Epithelial cell of proximal tubule (primary cell): ENCODE data around the gene MSRB1. TPM values are rescaled to one million over a fixed set of nuclear protein-coding genes. Genes with fewer than 3 reads are reported as not detected.
"Not testable (repeated sequence)": the region's sequence is repeated elsewhere in the genome, so short reads cannot be mapped to it uniquely, and the experiment has no call there.

Experiments
- DNase-seq: peaks from one replicate; pipeline ENCODE4 v3.0.0-alpha.2; 2011; ENCODE audit warnings: low read depth
- H3K4me3 ChIP-seq: 2 replicates; pipeline ENCODE4 v1.5.1; 2011; ENCODE audit warnings: low read depth, mild to moderate bottlenecking, low read length
- total RNA-seq: library from RNA; depleted of rRNA; stranded (reverse); fragments of >200 nt; gene quantifications from 2 replicates; pipeline ENCODE4 v1.2.3, GENCODE V29; 2015
- TF ChIP-seq, protein P1 (sequence below): conservative IDR thresholded peaks from 2 replicates; pipeline ENCODE4 v1.5.1; 2012; ENCODE audit warnings: low read depth, mild to moderate bottlenecking, low read length

The MSRB1 gene
- total RNA-seq, 1 donor from 2014 or later = 8.6 TPM

- TF ChIP-seq, protein P1, sequence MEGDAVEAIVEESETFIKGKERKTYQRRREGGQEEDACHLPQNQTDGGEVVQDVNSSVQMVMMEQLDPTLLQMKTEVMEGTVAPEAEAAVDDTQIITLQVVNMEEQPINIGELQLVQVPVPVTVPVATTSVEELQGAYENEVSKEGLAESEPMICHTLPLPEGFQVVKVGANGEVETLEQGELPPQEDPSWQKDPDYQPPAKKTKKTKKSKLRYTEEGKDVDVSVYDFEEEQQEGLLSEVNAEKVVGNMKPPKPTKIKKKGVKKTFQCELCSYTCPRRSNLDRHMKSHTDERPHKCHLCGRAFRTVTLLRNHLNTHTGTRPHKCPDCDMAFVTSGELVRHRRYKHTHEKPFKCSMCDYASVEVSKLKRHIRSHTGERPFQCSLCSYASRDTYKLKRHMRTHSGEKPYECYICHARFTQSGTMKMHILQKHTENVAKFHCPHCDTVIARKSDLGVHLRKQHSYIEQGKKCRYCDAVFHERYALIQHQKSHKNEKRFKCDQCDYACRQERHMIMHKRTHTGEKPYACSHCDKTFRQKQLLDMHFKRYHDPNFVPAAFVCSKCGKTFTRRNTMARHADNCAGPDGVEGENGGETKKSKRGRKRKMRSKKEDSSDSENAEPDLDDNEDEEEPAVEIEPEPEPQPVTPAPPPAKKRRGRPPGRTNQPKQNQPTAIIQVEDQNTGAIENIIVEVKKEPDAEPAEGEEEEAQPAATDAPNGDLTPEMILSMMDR = peak; percentile 42
- DNase-seq = no peak
- H3K4me3 ChIP-seq = no peak overlapping the region
Measured at GRCh38 chr16:1923299-1924034, 19.5 kb downstream of the MSRB1 start.

- H3K4me3 ChIP-seq = no peak overlapping the region
- DNase-seq = no peak
- TF ChIP-seq, protein P1 = no peak
Measured at GRCh38 chr16:1922357-1922756, 20.6 kb downstream of the MSRB1 start.

DNA sequence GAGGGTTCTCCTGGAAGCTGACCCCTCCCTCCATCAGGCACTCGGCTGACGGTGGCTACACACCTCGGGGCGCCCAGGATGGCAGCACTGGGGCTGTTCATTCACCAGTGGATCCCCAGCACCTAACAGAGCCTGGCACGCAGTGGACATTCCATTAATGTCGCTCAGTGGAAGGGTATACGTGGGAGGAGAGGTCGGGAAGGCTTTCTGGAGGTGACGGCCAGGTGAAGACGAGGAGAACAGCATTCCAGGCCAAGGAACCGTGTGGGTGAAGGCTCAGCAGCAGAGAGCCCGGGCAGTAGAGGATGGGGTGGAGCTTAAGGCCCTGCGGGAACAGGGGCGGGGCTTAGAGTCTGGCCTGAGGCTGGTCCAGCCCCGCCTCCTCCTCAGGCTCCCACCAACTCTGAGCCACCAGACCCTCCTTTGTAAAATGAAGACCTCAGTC, 22.2 kb downstream of the MSRB1 start:
- TF ChIP-seq, protein P1 = no peak
- H3K4me3 ChIP-seq = no peak overlapping the region
- DNase-seq = no peak

DNA sequence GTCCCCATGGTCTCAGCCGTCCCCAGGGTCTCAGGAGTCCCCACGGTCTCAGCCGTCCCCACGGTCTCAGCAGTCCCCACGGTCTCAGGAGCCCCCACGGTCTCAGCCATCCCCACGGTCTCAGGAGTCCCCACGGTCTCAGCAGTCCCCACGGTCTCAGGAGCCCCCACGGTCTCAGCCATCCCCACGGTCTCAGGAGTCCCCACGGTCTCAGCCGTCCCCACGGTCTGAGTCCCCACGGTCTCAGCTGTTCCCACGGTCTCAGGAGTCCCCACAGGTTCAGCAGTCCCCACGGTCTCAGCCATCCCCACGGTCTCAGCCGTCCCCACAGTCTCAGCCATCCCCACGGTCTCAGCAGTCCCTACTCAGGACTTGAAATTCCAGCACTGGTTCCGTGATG, 22.9 kb downstream of the MSRB1 start:
- H3K4me3 ChIP-seq, DNase-seq: not testable (repeated sequence)

DNA sequence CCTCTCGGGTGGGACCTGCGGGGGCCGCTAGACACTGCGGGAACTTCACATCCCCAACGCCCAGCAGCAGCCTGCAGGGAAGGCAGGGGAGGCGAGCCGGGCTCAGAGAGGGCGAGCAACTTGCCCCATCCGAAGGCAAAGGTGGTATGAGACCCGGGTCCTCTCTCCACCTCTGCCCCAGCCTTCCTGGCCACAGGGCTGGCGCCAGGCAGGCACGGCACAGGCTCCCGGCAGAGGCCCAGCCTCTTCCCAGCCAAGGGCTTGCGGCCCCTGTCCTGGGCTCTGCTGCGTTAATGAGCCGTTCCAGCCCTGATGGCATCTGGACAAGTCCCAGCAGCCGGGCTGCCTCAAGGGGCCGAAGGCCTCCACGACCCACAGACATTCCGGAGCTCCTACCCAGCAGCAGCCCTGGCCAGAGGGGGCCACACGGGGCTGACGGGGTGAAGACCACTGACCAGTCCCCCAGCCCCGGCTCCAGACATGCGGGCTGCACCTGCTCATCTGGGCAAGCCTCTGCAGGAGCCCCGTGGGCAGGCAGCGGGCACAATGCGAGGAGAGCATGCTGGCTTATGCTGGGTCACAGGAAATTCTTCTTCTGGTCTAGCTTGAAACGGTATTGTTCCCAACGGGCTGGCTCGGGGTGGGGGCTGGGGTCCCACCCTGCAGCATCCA, 23.5 kb downstream of the MSRB1 start:
- TF ChIP-seq, protein P1 = no peak

GRCh38 chr16:1918351-1919326, 24.4 kb downstream of the MSRB1 start, which contains the start of gene HS3ST6:
HS3ST6 (minus strand) TSS chr16:1918415; CDS start chr16:1918323, 92 bp downstream.
- no peak for DNase-seq
- TF ChIP-seq, protein P1 = no peak

More for the DNA sequence above, 23.5 kb downstream of the MSRB1 start:
- no peak overlapping the region for H3K4me3 ChIP-seq
- no peak for DNase-seq

More at GRCh38 chr16:1918351-1919326, 24.4 kb downstream of the MSRB1 start, which contains the start of gene HS3ST6:
- H3K4me3 ChIP-seq = no peak within 1 kb of the TSS
